Cardiac muscle cell (in vitro differentiated cells and primary cell): ENCODE measurements around the gene SYT7. TPM values are rescaled to one million over a fixed set of nuclear protein-coding genes. Genes with fewer than 3 reads are reported as not detected.
A peak's percentile ranks its signal among the peaks of the same experiment; 100 is the strongest.

Experiments
- DNase-seq, 2 donors: peaks; one replicate each; pipeline versions ENCODE4 v3.0.0 to v3.0.0-alpha.2; 2010 to 2017; ENCODE audit warnings: low read depth in 1 of 2, low spot score in 1 of 2
- H3K27ac ChIP-seq: fragments of 200-600 bp; sonication (generic); 2 replicates; pipeline ENCODE4 v1.5.1; 2016
- H3K27me3 ChIP-seq: fragments of 200-600 bp; sonication (generic); 2 replicates; pipeline ENCODE4 v1.6.0; 2016; ENCODE audit warnings: control low read depth
- H3K36me3 ChIP-seq: fragments of 200-600 bp; sonication (generic); 2 replicates; pipeline ENCODE4 v1.5.1; 2016; ENCODE audit warnings: control low read depth
- H3K4me1 ChIP-seq: fragments of 200-600 bp; sonication (generic); 2 replicates; pipeline ENCODE4 v1.8.1; 2017; ENCODE audit warnings: low read depth, mild to moderate bottlenecking, mixed run types
- H3K4me3 ChIP-seq: fragments of 200-600 bp; sonication (generic); 2 replicates; pipeline ENCODE4 v1.5.1; 2016; ENCODE audit warnings: mild to moderate bottlenecking
- H3K9me3 ChIP-seq: fragments of 200-600 bp; sonication (generic); 2 replicates; pipeline ENCODE4 v1.5.1; 2017; ENCODE audit warnings: low read depth, mild to moderate bottlenecking, control low read depth
- CTCF ChIP-seq: IDR thresholded peaks from 2 replicates; pipeline ENCODE4 v1.5.1; 2012; ENCODE audit warnings: low read depth, mild to moderate bottlenecking, low read length
- polyA plus RNA-seq: library from polyadenylated mRNA; unstranded; fragments of >200 nt; fragmentation: Nextera tagmentation; extraction: Ambion mirVana; gene quantifications from 2 replicates; pipeline ENCODE4 v1.2.1, GENCODE V29; 2016
- total RNA-seq: library from RNA; depleted of rRNA; stranded (reverse); fragments of >200 nt; gene quantifications from 2 replicates; pipeline ENCODE4 v1.2.3, GENCODE V29; 2016

SYT7 gene
- total and polyA plus RNA-seq, 2 experiments from 2014 or later, result 6.3 to 12.1 TPM

GRCh38 chr11:61572913-61573312, 8.0 kb downstream of the SYT7 start:
- Histone ChIP-seq H3K36me3 (no peaks in the 10 kb centered on the region), H3K4me1 (peaks cover 21% of the 10 kb centered on the region), H3K27me3 (peaks cover 8% of the 10 kb centered on the region), H3K27ac (no peak overlapping the region), H3K9me3 (no peaks in the 10 kb centered on the region), H3K4me3 (no peak overlapping the region)
- no peak for DNase-seq
- TF ChIP-seq CTCF, result no peak

- no peak overlapping the region for H3K27ac ChIP-seq
- H3K4me1 ChIP-seq, result peaks cover 15% of the 10 kb centered on the region
- peaks cover 8% of the 10 kb centered on the region for H3K27me3 ChIP-seq
- no peak for TF ChIP-seq CTCF
- peak in 1 of 2 donors; percentile 52 for DNase-seq
- no peaks in the 10 kb centered on the region for H3K9me3 ChIP-seq
- H3K4me3 ChIP-seq, result no peak overlapping the region
- H3K36me3 ChIP-seq, result no peaks in the 10 kb centered on the region
Observed at GRCh38 chr11:61571869-61572268, 9.0 kb downstream of the SYT7 start.

GRCh38 chr11:61571337-61571736, 9.5 kb downstream of the SYT7 start:
- DNase-seq, result no peak
- Histone ChIP-seq H3K4me3 (no peak overlapping the region), H3K9me3 (no peaks in the 10 kb centered on the region), H3K27me3 (peaks cover 8% of the 10 kb centered on the region), H3K4me1 (peaks cover 15% of the 10 kb centered on the region), H3K36me3 (no peaks in the 10 kb centered on the region), H3K27ac (no peak overlapping the region)
- TF ChIP-seq CTCF, result no peak

GRCh38 chr11:61569701-61570100, 11.2 kb downstream of the SYT7 start:
- no peaks in the 10 kb centered on the region for H3K9me3 ChIP-seq
- no peak for DNase-seq
- H3K27me3 ChIP-seq, result peaks cover 8% of the 10 kb centered on the region
- H3K4me1 ChIP-seq, result peaks cover 15% of the 10 kb centered on the region
- no peak overlapping the region for H3K27ac ChIP-seq
- TF ChIP-seq CTCF, result no peak
- H3K4me3 ChIP-seq, result no peak overlapping the region
- H3K36me3 ChIP-seq, result no peaks in the 10 kb centered on the region

GRCh38 chr11:61569018-61569417, 11.9 kb downstream of the SYT7 start:
- Histone ChIP-seq H3K27me3 (peaks cover 8% of the 10 kb centered on the region), H3K36me3 (no peaks in the 10 kb centered on the region), H3K27ac (no peak overlapping the region), H3K9me3 (no peaks in the 10 kb centered on the region), H3K4me3 (no peak overlapping the region), H3K4me1 (peaks cover 15% of the 10 kb centered on the region)
- TF ChIP-seq CTCF, result no peak
- DNase-seq, result no peak
